Karpas-422 (cell line): ENCODE measurements around the gene SELENOT. TPM values are rescaled to one million over a fixed set of nuclear protein-coding genes. Genes with fewer than 3 reads are reported as not detected.

Experiments used
- DNase-seq: peaks from one replicate; pipeline ENCODE4 v3.0.0-alpha.2; 2015
- H2AFZ ChIP-seq: fragments of 200-600 bp; sonication (generic); 2 replicates; pipeline ENCODE4 v1.6.1; 2014; ENCODE audit warnings: antibody characterized with exemption, low read length, mixed read lengths
- H3K27ac ChIP-seq: fragments of 200-600 bp; sonication (generic); 2 replicates; pipeline ENCODE4 v1.5.1; 2014; ENCODE audit warnings: mild to moderate bottlenecking, low read length, moderate library complexity
- H3K27me3 ChIP-seq: fragments of 200-600 bp; sonication (generic); 2 replicates; pipeline ENCODE4 v1.6.1; 2014; ENCODE audit warnings: low read length, mixed read lengths
- H3K36me3 ChIP-seq: fragments of 200-600 bp; sonication (generic); 2 replicates; pipeline ENCODE4 v1.6.1; 2014; ENCODE audit warnings: low read length, mixed read lengths; ENCODE audit not compliant: insufficient read depth
- H3K4me1 ChIP-seq: fragments of 200-600 bp; sonication (generic); 2 replicates; pipeline ENCODE4 v1.6.1; 2014; ENCODE audit warnings: mild to moderate bottlenecking, low read length, mixed read lengths
- H3K4me2 ChIP-seq: fragments of 200-600 bp; sonication (generic); 2 replicates; pipeline ENCODE4 v1.6.1; 2014; ENCODE audit warnings: low read length, low read depth, mild to moderate bottlenecking; ENCODE audit not compliant: poor library complexity, severe bottlenecking
- H3K4me3 ChIP-seq: fragments of 200-600 bp; sonication (generic); 2 replicates; pipeline ENCODE4 v1.5.1; 2014; ENCODE audit warnings: mild to moderate bottlenecking, antibody characterized with exemption, low read length, mixed read lengths
- H3K79me2 ChIP-seq: fragments of 200-600 bp; sonication (generic); 2 replicates; pipeline ENCODE4 v1.6.1; 2014; ENCODE audit warnings: mild to moderate bottlenecking, low read length, mixed read lengths
- H3K9ac ChIP-seq: fragments of 200-600 bp; sonication (generic); 2 replicates; pipeline ENCODE4 v1.6.0; 2014; ENCODE audit warnings: low read length
- H3K9me2 ChIP-seq: fragments of 200-600 bp; sonication (generic), shearing (Covaris generic); replicated peaks from 2 replicates; pipeline ENCODE4 v1.6.0; 2014; ENCODE audit warnings: mild to moderate bottlenecking, low read length, moderate library complexity; ENCODE audit not compliant: insufficient read depth
- H3K9me3 ChIP-seq: fragments of 300-700, 200-600 bp; sonication (generic); 2 replicates; pipeline ENCODE4 v1.6.1; 2014; ENCODE audit warnings: low read length, mixed read lengths
- H4K20me1 ChIP-seq: fragments of 200-600 bp; sonication (generic); 2 replicates; pipeline ENCODE4 v1.6.1; 2014; ENCODE audit warnings: mild to moderate bottlenecking, antibody characterized with exemption, low read length, low read depth; ENCODE audit not compliant: insufficient read depth
- total RNA-seq: library from RNA; depleted of rRNA; stranded (reverse); fragments of >200 nt; shearing (Covaris generic); gene quantifications from 2 replicates; pipeline ENCODE4 v1.2.3, GENCODE V29; 2014; ENCODE audit warnings: low replicate concordance; rRNA removed

SELENOT gene, protein sequence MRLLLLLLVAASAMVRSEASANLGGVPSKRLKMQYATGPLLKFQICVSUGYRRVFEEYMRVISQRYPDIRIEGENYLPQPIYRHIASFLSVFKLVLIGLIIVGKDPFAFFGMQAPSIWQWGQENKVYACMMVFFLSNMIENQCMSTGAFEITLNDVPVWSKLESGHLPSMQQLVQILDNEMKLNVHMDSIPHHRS
- 72.8 and 306 TPM in 2 replicates for total RNA-seq

DNA sequence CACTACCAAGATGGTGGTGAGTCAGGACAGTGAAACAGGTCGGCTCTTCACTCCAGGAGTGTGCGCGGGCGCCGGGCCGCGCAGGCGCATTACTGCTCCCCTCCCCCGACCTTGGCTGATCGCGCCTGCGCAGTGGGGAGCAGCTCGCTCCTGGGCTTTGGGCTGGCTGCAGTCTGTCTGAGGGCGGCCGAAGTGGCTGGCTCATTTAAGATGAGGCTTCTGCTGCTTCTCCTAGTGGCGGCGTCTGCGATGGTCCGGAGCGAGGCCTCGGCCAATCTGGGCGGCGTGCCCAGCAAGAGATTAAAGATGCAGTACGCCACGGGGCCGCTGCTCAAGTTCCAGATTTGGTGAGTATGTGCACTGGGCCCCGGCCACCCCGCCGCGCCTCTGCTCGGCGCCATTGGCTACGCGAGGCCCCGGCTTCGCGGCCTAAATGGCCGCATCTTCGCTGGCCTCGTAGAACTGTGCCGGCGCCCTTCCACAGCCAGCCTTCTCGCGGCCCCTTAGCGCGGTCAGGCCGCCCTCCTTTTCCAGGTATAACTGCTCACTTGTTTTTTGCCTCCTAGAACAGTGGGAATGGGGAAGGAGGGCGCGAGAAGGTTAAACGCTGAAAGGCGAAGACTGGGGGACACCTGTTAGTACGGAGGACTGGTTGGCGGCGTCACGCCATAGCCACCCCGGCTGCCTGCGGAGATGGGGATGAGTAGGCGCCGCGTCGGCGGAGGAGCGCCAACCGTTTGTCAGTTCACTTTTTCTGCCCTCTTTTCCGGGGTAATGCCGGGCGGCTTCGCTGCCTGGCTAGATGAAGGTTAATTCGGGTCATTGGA is at the start of gene SELENOT:
TSS of gene SELENOT (plus strand) at position 169 of the 827 bp plus-strand sequence. CDS start at position 211, 42 bp downstream.
- Histone ChIP-seq H4K20me1 (peaks cover 19% of the 10 kb centered on the region; the same call in 1 of the 2 replicates), H3K4me2 (peak within 1 kb of the TSS; percentile 92), H3K9me2 (no peaks in the 10 kb centered on the region), H2AFZ (no peak within 1 kb of the TSS), H3K79me2 (peaks cover 93% of the 10 kb centered on the region), H3K27ac (peak within 1 kb of the TSS; percentile 90), H3K36me3 (peaks cover 29% of the 10 kb centered on the region), H3K4me3 (peak within 1 kb of the TSS; percentile 94), H3K9ac (peak within 1 kb of the TSS; percentile 97), H3K4me1 (peaks cover 68% of the 10 kb centered on the region), H3K27me3 (no peaks in the 10 kb centered on the region), H3K9me3 (no peaks in the 10 kb centered on the region)
- peak; percentile 97 for DNase-seq

DNA sequence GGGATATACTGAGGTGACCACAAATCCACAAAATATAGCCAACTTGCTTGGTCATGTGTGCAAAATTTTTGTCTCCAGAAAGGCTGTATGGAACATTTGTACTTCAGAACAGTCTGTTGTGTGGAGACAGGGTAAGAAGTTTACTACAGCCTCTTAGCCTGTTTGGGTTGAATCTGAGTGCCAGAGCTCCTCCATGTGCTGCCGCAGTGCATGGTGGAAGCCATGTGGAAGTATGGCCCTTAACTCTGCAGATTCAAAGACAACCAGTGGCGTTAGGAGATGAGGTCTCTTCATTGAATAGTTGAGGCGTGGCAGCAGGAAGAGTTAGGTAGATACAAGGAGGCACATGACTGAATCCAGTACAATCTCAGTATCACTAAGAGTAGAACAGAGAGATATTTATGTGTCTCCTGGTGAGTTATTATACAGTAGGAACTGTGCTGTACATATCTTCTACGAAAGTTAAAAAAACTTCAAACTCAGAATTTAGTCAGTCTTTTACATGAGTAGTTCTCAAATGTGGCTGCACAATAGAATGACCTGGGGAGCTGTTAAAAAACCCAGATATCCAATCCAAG is 47.2 kb upstream of the SELENOT start:
- Histone ChIP-seq H3K79me2 (peaks cover 94% of the 10 kb centered on the region), H3K27ac (no peak overlapping the region), H3K4me2 (no peak overlapping the region), H3K9ac (no peak overlapping the region), H3K9me3 (no peaks in the 10 kb centered on the region), H3K36me3 (peaks cover 57% of the 10 kb centered on the region), H4K20me1 (no peaks in the 10 kb centered on the region), H2AFZ (no peak overlapping the region), H3K4me1 (no peaks in the 10 kb centered on the region; the same call in 1 of the 2 replicates), H3K9me2 (no peaks in the 10 kb centered on the region), H3K27me3 (no peaks in the 10 kb centered on the region), H3K4me3 (no peak overlapping the region)
- DNase-seq: no peak

DNA sequence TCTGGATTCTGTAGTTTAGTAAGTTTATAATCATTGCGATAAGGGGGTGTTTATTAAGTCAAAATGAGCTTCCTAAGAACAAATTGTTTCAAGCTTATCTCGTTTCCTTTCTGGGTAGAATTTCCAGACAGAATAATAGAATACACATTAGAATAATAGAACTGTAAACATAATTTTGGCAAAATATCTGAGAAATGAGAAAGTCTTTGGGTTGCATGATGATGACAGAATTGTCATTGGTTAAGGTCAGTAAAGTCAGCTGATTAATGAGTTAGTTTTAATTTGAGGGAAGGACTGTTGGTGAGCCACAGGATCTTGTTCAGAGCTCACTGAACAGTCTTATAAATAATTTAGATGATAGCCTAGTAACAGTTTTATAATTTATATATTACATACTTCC is 46.3 kb upstream of the SELENOT start:
- Histone ChIP-seq H3K36me3 (peaks cover 57% of the 10 kb centered on the region), H3K9me3 (no peaks in the 10 kb centered on the region), H4K20me1 (no peaks in the 10 kb centered on the region), H3K4me2 (no peak overlapping the region), H3K4me1 (no peaks in the 10 kb centered on the region; the same call in 1 of the 2 replicates), H2AFZ (no peak overlapping the region), H3K9ac (no peak overlapping the region), H3K79me2 (peaks cover 87% of the 10 kb centered on the region), H3K4me3 (no peak overlapping the region), H3K9me2 (no peaks in the 10 kb centered on the region), H3K27ac (no peak overlapping the region), H3K27me3 (no peaks in the 10 kb centered on the region)
- DNase-seq: no peak

DNA sequence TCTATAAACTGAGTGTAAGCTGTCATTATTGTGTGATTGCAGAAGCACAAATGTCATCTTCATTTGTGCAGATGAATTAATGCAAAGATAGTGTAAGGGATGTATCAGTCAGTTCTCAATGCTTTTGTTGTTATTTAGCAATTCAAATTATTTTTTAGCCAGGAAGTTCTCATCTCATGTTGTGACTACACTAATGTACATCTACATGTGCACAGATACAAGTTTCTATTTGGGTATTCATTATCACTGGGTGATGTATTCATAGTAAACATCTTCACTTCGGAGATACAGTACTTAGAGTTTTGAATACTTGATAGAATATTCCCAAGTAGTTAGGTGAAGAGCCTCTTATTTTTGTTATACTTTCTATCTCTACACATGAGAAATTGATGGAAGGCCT is 45.4 kb upstream of the SELENOT start:
- H3K9me2 ChIP-seq: no peaks in the 10 kb centered on the region
- no peak overlapping the region for H3K9ac ChIP-seq
- peaks cover 54% of the 10 kb centered on the region for H3K36me3 ChIP-seq
- no peak overlapping the region for H2AFZ ChIP-seq
- no peak for DNase-seq
- no peak overlapping the region for H3K4me2 ChIP-seq
- H3K4me3 ChIP-seq: no peak overlapping the region
- H3K4me1 ChIP-seq: no peaks in the 10 kb centered on the region; the same call in 1 of the 2 replicates
- peaks cover 82% of the 10 kb centered on the region for H3K79me2 ChIP-seq
- no peak overlapping the region for H3K27ac ChIP-seq
- H3K27me3 ChIP-seq: no peaks in the 10 kb centered on the region
- H3K9me3 ChIP-seq: no peaks in the 10 kb centered on the region
- no peaks in the 10 kb centered on the region for H4K20me1 ChIP-seq

DNA sequence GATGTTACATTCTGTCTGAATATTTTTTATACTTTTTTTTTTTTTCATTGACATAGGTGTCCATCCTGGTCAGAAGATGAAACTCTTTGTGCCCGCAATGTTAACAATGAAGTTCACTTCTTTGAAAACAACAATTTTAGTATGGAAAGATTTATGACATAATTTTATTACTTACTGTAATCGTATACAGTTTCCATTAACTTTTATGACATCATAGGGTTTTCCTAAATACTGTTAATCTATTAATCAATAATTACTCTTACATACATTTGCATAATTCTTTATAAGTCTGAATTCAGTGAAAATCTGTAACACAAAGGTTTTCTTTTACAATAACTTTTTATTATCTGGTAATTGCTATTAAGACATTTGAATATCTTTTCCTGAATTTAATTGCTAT is 38.9 kb upstream of the SELENOT start:
- Histone ChIP-seq H3K4me1 (no peaks in the 10 kb centered on the region), H3K9ac (no peak overlapping the region), H3K4me3 (no peak overlapping the region), H3K4me2 (no peak overlapping the region), H3K79me2 (peaks cover 41% of the 10 kb centered on the region), H3K36me3 (peaks cover 61% of the 10 kb centered on the region; the same call in 1 of the 2 replicates), H3K9me3 (no peaks in the 10 kb centered on the region), H4K20me1 (no peaks in the 10 kb centered on the region), H3K27ac (no peak overlapping the region), H2AFZ (no peak overlapping the region), H3K9me2 (no peaks in the 10 kb centered on the region), H3K27me3 (no peaks in the 10 kb centered on the region)
- no peak for DNase-seq

DNA sequence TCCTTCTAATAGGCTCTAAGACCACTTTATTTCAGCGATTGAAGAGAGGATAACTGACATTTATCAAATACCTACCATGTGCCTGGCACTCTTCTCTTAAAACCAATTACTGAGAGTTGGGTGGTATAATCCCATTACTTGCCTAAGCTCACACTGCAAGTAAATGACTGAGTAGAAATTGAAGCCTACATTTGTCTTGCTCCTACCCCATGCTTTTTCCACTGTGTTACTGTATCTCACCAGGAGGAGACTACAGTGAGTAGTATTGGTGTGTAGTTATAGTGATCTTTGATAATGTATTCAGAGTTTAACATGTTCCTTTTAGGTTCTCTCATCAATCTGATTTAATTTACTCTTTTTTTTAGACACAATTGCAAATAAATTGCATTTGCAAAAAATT is 35.8 kb upstream of the SELENOT start:
- no peak overlapping the region for H3K4me3 ChIP-seq
- H3K36me3 ChIP-seq: peaks cover 70% of the 10 kb centered on the region; the same call in 1 of the 2 replicates
- H2AFZ ChIP-seq: no peak overlapping the region
- no peak overlapping the region for H3K9ac ChIP-seq
- H3K9me3 ChIP-seq: no peaks in the 10 kb centered on the region
- DNase-seq: no peak
- H3K4me1 ChIP-seq: no peaks in the 10 kb centered on the region
- no peaks in the 10 kb centered on the region for H3K9me2 ChIP-seq
- no peak overlapping the region for H3K4me2 ChIP-seq
- peaks cover 29% of the 10 kb centered on the region for H3K79me2 ChIP-seq
- H3K27ac ChIP-seq: no peak overlapping the region
- no peaks in the 10 kb centered on the region for H3K27me3 ChIP-seq
- no peaks in the 10 kb centered on the region for H4K20me1 ChIP-seq

DNA sequence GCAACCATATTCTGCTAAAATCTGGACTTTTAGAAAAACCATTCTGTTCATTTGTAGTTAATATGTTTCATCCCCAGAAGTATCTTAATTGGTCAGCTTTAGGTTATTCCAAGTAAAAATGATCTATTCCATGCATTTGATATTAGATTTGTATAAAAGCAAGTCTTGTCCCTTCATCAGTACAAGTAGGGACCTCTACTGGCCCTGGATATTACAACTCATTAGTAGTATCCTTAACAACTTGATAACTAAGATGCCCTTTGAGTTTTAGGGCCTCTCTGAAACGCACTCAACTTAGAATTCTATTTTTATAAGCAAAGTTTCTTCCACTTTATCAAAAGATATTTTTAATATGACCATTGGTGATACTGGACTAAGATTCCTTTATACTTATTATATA is 25.3 kb upstream of the SELENOT start:
- no peak overlapping the region for H3K4me2 ChIP-seq
- no peaks in the 10 kb centered on the region for H3K9me3 ChIP-seq
- H3K27me3 ChIP-seq: no peaks in the 10 kb centered on the region
- no peaks in the 10 kb centered on the region for H3K9me2 ChIP-seq
- no peak overlapping the region for H2AFZ ChIP-seq
- peaks cover 7% of the 10 kb centered on the region for H3K4me1 ChIP-seq
- no peak overlapping the region for H3K4me3 ChIP-seq
- DNase-seq: no peak
- H3K36me3 ChIP-seq: peaks cover 52% of the 10 kb centered on the region; the same call in 1 of the 2 replicates
- peaks cover 74% of the 10 kb centered on the region for H3K79me2 ChIP-seq
- no peak overlapping the region for H3K27ac ChIP-seq
- no peaks in the 10 kb centered on the region for H4K20me1 ChIP-seq
- H3K9ac ChIP-seq: no peak overlapping the region

DNA sequence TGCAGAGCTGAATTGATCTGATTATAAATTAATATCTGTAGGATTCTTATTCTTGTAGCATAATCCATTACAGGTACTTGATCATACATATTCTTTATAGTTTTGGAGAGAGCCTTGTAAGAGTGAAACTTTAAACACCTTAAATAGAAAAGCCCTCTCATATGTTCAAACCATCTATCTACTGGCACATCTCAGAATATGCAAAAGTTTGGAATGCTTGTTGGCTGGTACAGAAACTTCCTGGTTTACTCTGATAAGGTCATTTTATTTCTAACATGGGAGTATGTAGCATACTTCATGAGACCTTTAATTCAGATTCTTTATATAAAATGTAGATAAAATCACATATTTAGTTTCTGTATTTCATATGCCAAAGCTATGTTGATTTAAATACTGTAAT is 21.9 kb upstream of the SELENOT start:
- Histone ChIP-seq H3K4me3 (no peak overlapping the region), H2AFZ (no peak overlapping the region), H4K20me1 (no peaks in the 10 kb centered on the region), H3K9me3 (no peaks in the 10 kb centered on the region), H3K4me1 (peaks cover 11% of the 10 kb centered on the region), H3K27me3 (no peaks in the 10 kb centered on the region), H3K9me2 (no peaks in the 10 kb centered on the region), H3K4me2 (no peak overlapping the region), H3K79me2 (peaks cover 80% of the 10 kb centered on the region), H3K9ac (no peak overlapping the region), H3K36me3 (peaks cover 64% of the 10 kb centered on the region), H3K27ac (no peak overlapping the region)
- DNase-seq: no peak
